Measurements from ENCODE around the gene ZNF628. TPM values are rescaled to one million over a fixed set of nuclear protein-coding genes. Genes with fewer than 3 reads are reported as not detected.
A peak's percentile ranks its signal among the peaks of the same experiment; 100 is the strongest.

The ZNF628 gene
- total RNA-seq, 1 donor from 2014 or later, result 12.7 TPM

DNA sequence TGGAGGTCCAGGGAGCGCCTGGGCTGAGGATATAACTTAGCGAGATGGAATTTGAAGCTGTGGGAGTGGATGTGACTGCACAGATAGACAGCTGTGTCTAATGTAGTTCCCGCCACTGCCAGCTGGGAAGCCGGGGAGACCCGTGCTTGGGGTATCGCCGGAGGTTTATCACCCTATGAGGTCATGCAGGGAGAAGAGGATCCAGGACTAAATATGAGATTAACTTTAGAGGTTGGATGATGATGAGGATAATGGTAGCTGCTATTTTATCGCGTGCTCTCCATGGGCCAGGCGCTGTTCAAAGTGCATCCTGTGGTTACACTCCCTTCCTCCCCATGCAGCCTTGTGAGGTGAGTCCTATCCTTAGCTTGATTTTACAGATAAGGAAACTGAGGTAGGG is 31.7 kb downstream of the ZNF628 start:
- intact Hi-C loops (cut with micrococcal nuclease), result loop anchor here (10.0 kb wide), 1 partner anchor 853 kb away; no protein-coding TSS in a partner anchor
- ChIA-PET CTCF (interaction anchor here (1.2 to 1.6 kb wide), 2 partner anchors 41 to 367 kb away, joined by 5 to 6 read pairs; no protein-coding TSS in a partner anchor), POLR2A (no interaction called here)
- TF ChIP-seq, protein P1, sequence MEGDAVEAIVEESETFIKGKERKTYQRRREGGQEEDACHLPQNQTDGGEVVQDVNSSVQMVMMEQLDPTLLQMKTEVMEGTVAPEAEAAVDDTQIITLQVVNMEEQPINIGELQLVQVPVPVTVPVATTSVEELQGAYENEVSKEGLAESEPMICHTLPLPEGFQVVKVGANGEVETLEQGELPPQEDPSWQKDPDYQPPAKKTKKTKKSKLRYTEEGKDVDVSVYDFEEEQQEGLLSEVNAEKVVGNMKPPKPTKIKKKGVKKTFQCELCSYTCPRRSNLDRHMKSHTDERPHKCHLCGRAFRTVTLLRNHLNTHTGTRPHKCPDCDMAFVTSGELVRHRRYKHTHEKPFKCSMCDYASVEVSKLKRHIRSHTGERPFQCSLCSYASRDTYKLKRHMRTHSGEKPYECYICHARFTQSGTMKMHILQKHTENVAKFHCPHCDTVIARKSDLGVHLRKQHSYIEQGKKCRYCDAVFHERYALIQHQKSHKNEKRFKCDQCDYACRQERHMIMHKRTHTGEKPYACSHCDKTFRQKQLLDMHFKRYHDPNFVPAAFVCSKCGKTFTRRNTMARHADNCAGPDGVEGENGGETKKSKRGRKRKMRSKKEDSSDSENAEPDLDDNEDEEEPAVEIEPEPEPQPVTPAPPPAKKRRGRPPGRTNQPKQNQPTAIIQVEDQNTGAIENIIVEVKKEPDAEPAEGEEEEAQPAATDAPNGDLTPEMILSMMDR (IDR thresholded peaks at IDR 0.05), result no peak
- Mint-ChIP-seq H3K27ac (no peak overlapping the region), H3K4me3 (no peak overlapping the region), H3K9me3 (no peaks in the 10 kb centered on the region), H3K36me3 (ENCODE audit: low read depth) (no peaks in the 10 kb centered on the region), H3K4me1 (peaks cover 10% of the 10 kb centered on the region), H3K27me3 (peaks cover 10% of the 10 kb centered on the region)
- no peak for DNase-seq
- no peak for ATAC-seq (ENCODE audit: low read depth)

DNA sequence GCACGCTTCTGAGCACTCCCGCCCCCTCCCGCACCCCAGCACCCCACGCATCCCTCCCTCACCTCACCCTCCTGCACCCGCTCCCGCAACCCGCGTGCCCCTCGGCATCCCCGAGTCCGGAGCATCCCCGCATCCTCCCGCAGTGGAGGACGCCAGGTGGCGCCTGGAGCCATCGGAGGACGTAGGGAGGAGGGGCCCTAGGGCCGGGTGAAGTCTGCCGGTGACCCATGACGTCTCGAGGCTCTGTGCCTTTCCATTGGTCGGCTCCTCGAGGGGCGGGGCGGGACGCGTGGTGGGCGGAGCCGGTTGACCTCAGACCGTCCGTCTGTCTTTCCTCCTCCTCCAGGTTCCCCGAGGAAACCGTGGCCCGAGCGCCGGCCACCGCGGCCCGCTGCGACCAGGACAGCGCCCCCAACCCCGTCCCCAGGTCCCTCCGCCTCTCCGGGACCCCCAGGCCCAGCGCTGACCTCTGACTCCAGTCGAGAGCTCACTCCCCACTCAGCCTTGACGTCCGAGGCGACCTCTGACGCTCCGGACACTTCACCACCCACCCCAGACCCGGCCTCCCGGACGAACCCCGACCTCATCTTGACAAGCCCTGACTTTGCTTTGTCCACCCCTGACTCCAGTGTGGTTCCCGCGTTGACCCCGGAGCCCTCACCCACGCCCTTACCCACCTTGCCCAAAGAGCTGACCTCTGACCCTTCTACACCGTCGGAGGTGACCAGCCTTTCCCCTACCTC is 40.6 kb downstream of the ZNF628 start:
- Mint-ChIP-seq H3K36me3 (ENCODE audit: low read depth) (no peaks in the 10 kb centered on the region), H3K4me3 (peak overlapping the region; percentile 76), H3K4me1 (peaks cover 3% of the 10 kb centered on the region), H3K27me3 (peaks cover 10% of the 10 kb centered on the region), H3K9me3 (no peaks in the 10 kb centered on the region), H3K27ac (peak overlapping the region; percentile 87)
- ChIA-PET POLR2A (interaction anchor here (0.6 to 1.5 kb wide), 6 partner anchors 82 to 118 kb away, joined by 4 to 14 read pairs (median 7); partner anchors contain the start of genes FIZ1, ZNF524, ZNF784 and ZNF865), CTCF (interaction anchor here (0.6 to 1.9 kb wide), 5 partner anchors 13 to 115 kb away, joined by 3 to 27 read pairs (median 7); no protein-coding TSS in a partner anchor)
- intact Hi-C loops (cut with micrococcal nuclease), result loop anchor here (1.0 to 10.0 kb wide), 6 partner anchors 70 to 548 kb away; partner anchors contain the start of gene FIZ1
- TF ChIP-seq, protein P1 (IDR thresholded peaks at IDR 0.05), result no peak
- peak; percentile 92 for DNase-seq
- ATAC-seq (ENCODE audit: low read depth), result peak; percentile 100

DNA sequence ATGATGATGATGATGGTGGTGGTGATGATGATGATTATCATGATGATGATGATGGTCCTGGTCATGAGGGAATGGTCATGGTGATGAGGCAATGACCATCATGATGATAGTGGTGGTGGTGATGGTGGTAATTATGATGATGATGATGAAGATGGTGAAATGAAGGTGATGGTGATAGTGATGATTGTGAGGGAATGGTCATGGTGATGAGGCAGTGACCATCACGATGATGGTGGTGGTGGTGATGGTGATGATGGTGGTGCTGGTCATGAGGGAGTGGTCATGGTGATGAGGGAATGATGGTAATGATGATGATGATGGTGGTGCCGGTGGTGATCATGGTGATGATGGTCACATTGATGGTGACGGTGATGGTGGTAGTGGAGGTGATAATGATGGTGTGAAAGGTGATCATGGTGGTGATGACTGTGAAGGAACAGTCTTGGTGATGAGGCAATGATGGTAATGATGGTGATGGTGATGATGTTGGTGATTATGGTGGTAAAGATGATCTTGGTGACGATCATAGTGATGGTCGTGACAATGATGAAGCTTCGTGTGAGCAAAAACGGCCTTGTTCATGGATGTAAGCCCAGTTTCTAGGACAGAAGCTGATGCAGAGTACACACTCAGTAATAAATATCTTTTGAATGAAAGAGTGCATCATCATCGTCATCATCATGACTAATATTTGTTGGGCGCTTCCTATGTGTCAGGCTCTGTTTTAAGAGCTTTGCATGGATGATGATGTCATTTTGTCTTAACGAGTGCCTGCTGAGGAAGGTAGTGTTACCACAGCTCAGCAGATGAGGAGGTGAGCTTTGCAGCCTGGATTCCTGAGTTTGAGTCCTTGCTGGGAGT is 43.3 kb downstream of the ZNF628 start:
- DNase-seq, result no peak
- POLR2A ChIA-PET, result interaction anchor here (0.5 to 0.6 kb wide), 2 partner anchors 63 to 112 kb away, joined by 4 to 5 read pairs; no protein-coding TSS in a partner anchor
- Mint-ChIP-seq H3K27me3 (peaks cover 1% of the 10 kb centered on the region), H3K4me3 (no peak overlapping the region), H3K27ac (no peak overlapping the region), H3K4me1 (peaks cover 3% of the 10 kb centered on the region), H3K9me3 (no peaks in the 10 kb centered on the region), H3K36me3 (ENCODE audit: low read depth) (no peaks in the 10 kb centered on the region)
- TF ChIP-seq, protein P1 (IDR thresholded peaks at IDR 0.05), result no peak
- intact Hi-C loops (cut with micrococcal nuclease), result loop anchor here (10.0 kb wide), 1 partner anchor 545 kb away; no protein-coding TSS in a partner anchor
- CTCF ChIA-PET, result interaction anchor here (0.7 to 1.2 kb wide), 3 partner anchors 87 to 117 kb away, joined by 3 to 7 read pairs (median 3); no protein-coding TSS in a partner anchor
- no peak for ATAC-seq (ENCODE audit: low read depth)

DNA sequence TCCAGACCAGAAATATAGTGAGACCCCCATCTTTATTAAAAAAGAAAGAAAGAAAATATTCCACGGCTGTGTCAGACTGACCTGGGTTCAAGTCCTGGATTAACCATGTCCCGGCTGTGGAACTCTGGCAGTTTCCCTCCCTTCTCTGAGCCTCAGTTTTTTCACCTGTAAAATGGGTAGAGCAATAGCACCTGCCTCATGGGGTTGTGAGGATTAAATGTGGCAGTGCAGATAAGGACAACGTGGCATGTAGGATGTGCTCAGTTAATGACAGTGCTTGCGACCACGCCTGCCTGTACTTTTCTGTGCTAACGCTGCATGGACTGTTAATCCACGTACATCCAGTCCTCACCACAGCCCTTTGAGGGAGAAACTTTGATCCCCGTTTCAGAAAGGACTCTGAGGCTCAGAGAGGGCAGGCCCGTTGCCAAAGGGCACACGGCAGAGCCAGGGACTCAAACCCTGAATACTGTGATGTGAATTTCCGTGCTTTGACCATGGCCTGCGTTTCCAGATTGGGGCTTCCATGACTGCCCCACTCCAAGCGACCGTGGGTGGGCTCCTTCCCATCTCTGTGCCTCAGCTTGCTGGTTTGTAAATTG is 44.4 kb downstream of the ZNF628 start:
- no peaks in the 10 kb centered on the region for H3K9me3 Mint-ChIP-seq
- no peaks in the 10 kb centered on the region for H3K27me3 Mint-ChIP-seq
- DNase-seq, result no peak
- H3K27ac Mint-ChIP-seq, result no peak overlapping the region
- intact Hi-C loops (cut with micrococcal nuclease), result no loop called here
- ChIA-PET CTCF (interaction anchor here (0.9 to 1.2 kb wide), 2 partner anchors 86 to 111 kb away, joined by 3 to 7 read pairs; no protein-coding TSS in a partner anchor), POLR2A (no interaction called here)
- no peak for ATAC-seq (ENCODE audit: low read depth)
- H3K36me3 Mint-ChIP-seq (ENCODE audit: low read depth), result no peaks in the 10 kb centered on the region
- TF ChIP-seq, protein P1 (IDR thresholded peaks at IDR 0.05), result no peak
- no peak overlapping the region for H3K4me3 Mint-ChIP-seq
- H3K4me1 Mint-ChIP-seq, result peaks cover 3% of the 10 kb centered on the region

All from activated B cell treated with CpG ODN at 0.5 μM for 24 hours (primary cell).